ENCODE results near the gene CRYZL1.

CRYZL1 gene

DNA sequence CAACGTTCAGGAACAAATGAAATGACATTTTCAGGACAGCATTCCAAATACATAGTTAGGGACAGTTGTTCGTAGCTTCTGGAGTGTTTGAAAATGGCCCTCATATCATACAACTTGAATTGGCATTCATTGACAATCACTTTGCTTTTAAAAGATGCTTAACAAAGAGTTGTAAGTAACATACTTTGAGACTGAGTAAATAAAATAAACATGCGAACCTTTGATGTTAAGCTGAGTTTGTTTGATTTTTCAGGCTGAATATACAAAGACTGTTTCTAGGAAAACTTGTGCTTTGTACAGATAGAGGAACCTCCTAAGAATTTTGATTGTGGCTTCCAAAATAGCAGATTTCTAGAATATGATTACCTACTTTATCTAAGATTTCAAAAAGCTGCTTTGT is 46.1 kb upstream of the CRYZL1 start:
- Histone ChIP-seq H3K4me2 (ENCODE audit: insufficient read depth, low read length) (no peak overlapping the region), H3K36me3 (ENCODE audit: insufficient read depth, low read length) (no peaks in the 10 kb centered on the region), H3K9ac (ENCODE audit: low read depth, low read length) (no peak overlapping the region), H4K20me1 (ENCODE audit: insufficient read depth, low read length) (no peaks in the 10 kb centered on the region; the same call in 1 of the 2 replicates), H3K4me3 (ENCODE audit: low read depth in 1 of 2, low read length in 2 of 2) (no peak overlapping the region), H3K79me2 (ENCODE audit: insufficient read depth, low read length) (peaks cover 7% of the 10 kb centered on the region; the same call in 1 of the 2 replicates), H3K27me3 (ENCODE audit: insufficient read depth, low read length, poor library complexity) (no peaks in the 10 kb centered on the region), H2AFZ (ENCODE audit: low read depth, low read length) (no peak overlapping the region), H3K27ac (ENCODE audit: low read length) (no peak overlapping the region), H3K9me3 (ENCODE audit: insufficient read depth, low read length, severe bottlenecking) (no peaks in the 10 kb centered on the region), H3K4me1 (ENCODE audit: insufficient read depth, low read length) (no peaks in the 10 kb centered on the region)
- TF ChIP-seq EZH2 (IDR thresholded peaks at IDR 0.05; ENCODE audit: borderline replicate concordance, low read depth, low read length, severe bottlenecking) (no peak), CTCF (IDR thresholded peaks at IDR 0.05; ENCODE audit: borderline replicate concordance, extremely low read depth, low read length, poor library complexity, severe bottlenecking) (no peak)
- DNase-seq (no peak), ATAC-seq (ENCODE audit: insufficient read depth, low read depth) (no peak)

- no peak overlapping the region for H3K27ac ChIP-seq (ENCODE audit: low read length)
- no peaks in the 10 kb centered on the region for H3K9me3 ChIP-seq (ENCODE audit: insufficient read depth, low read length, severe bottlenecking)
- H3K36me3 ChIP-seq (ENCODE audit: insufficient read depth, low read length): no peaks in the 10 kb centered on the region
- DNase-seq (no peak), ATAC-seq (ENCODE audit: insufficient read depth, low read depth) (no peak)
- H3K4me1 ChIP-seq (ENCODE audit: insufficient read depth, low read length): no peaks in the 10 kb centered on the region
- H3K4me3 ChIP-seq (ENCODE audit: low read depth in 1 of 2, low read length in 2 of 2): no peak overlapping the region
- H3K4me2 ChIP-seq (ENCODE audit: insufficient read depth, low read length): no peak overlapping the region
- H3K27me3 ChIP-seq (ENCODE audit: insufficient read depth, low read length, poor library complexity): no peaks in the 10 kb centered on the region
- no peaks in the 10 kb centered on the region; the same call in 1 of the 2 replicates for H4K20me1 ChIP-seq (ENCODE audit: insufficient read depth, low read length)
- H3K9ac ChIP-seq (ENCODE audit: low read depth, low read length): no peak overlapping the region
- H3K79me2 ChIP-seq (ENCODE audit: insufficient read depth, low read length): peaks cover 7% of the 10 kb centered on the region; the same call in 1 of the 2 replicates
- no peak for TF ChIP-seq CTCF (IDR thresholded peaks at IDR 0.05; ENCODE audit: borderline replicate concordance, extremely low read depth, low read length, poor library complexity, severe bottlenecking)
- no peak for TF ChIP-seq EZH2 (IDR thresholded peaks at IDR 0.05; ENCODE audit: borderline replicate concordance, low read depth, low read length, severe bottlenecking)
- H2AFZ ChIP-seq (ENCODE audit: low read depth, low read length): no peak overlapping the region
Measured at GRCh38 chr21:33686386-33686785, 44.8 kb upstream of the CRYZL1 start.

GRCh38 chr21:33685613-33686197 is 44.2 kb upstream of the CRYZL1 start:
- Histone ChIP-seq H3K4me1 (ENCODE audit: insufficient read depth, low read length) (no peaks in the 10 kb centered on the region), H3K9me3 (ENCODE audit: insufficient read depth, low read length, severe bottlenecking) (no peaks in the 10 kb centered on the region), H4K20me1 (ENCODE audit: insufficient read depth, low read length) (no peaks in the 10 kb centered on the region; the same call in 1 of the 2 replicates), H3K79me2 (ENCODE audit: insufficient read depth, low read length) (peaks cover 7% of the 10 kb centered on the region; the same call in 1 of the 2 replicates), H3K27ac (ENCODE audit: low read length) (no peak overlapping the region), H3K36me3 (ENCODE audit: insufficient read depth, low read length) (no peaks in the 10 kb centered on the region), H3K9ac (ENCODE audit: low read depth, low read length) (no peak overlapping the region), H3K4me3 (ENCODE audit: low read depth in 1 of 2, low read length in 2 of 2) (no peak overlapping the region), H3K27me3 (ENCODE audit: insufficient read depth, low read length, poor library complexity) (no peaks in the 10 kb centered on the region), H2AFZ (ENCODE audit: low read depth, low read length) (no peak overlapping the region), H3K4me2 (ENCODE audit: insufficient read depth, low read length) (no peak overlapping the region)
- ATAC-seq (ENCODE audit: insufficient read depth, low read depth): no peak
- DNase-seq: no peak
- no peak for TF ChIP-seq CTCF (IDR thresholded peaks at IDR 0.05; ENCODE audit: borderline replicate concordance, extremely low read depth, low read length, poor library complexity, severe bottlenecking)
- no peak for TF ChIP-seq EZH2 (IDR thresholded peaks at IDR 0.05; ENCODE audit: borderline replicate concordance, low read depth, low read length, severe bottlenecking)
